Measurements from ENCODE around the gene FBN1.

FBN1 gene

GRCh38 chr15:48451241-48451640, 194.3 kb downstream of the FBN1 start:
- no peak for TF ChIP-seq CTCF (IDR thresholded peaks at IDR 0.05; ENCODE audit: extremely low read depth, missing control alignments)
- DNase-seq (ENCODE audit: low spot score): no peak

- TF ChIP-seq CTCF (IDR thresholded peaks at IDR 0.05; ENCODE audit: extremely low read depth, missing control alignments): no peak
- no peak for DNase-seq (ENCODE audit: low spot score)
These were observed 195.8 kb downstream of the FBN1 start for GRCh38 chr15:48449734-48450133.

GRCh38 chr15:48447657-48448056, 197.9 kb downstream of the FBN1 start:
- no peak for TF ChIP-seq CTCF (IDR thresholded peaks at IDR 0.05; ENCODE audit: extremely low read depth, missing control alignments)
- DNase-seq (ENCODE audit: low spot score): no peak

GRCh38 chr15:48447058-48447457, 198.5 kb downstream of the FBN1 start:
- no peak for DNase-seq (ENCODE audit: low spot score)
- no peak for TF ChIP-seq CTCF (IDR thresholded peaks at IDR 0.05; ENCODE audit: extremely low read depth, missing control alignments)

- DNase-seq (ENCODE audit: low spot score): no peak
- TF ChIP-seq CTCF (IDR thresholded peaks at IDR 0.05; ENCODE audit: extremely low read depth, missing control alignments): no peak
These were observed 203.5 kb downstream of the FBN1 start for GRCh38 chr15:48442011-48442410.

- no peak for DNase-seq (ENCODE audit: low spot score)
- no peak for TF ChIP-seq CTCF (IDR thresholded peaks at IDR 0.05; ENCODE audit: extremely low read depth, missing control alignments)
These were observed 205.4 kb downstream of the FBN1 start for GRCh38 chr15:48440084-48440483.

- DNase-seq (ENCODE audit: low spot score): no peak
- no peak for TF ChIP-seq CTCF (IDR thresholded peaks at IDR 0.05; ENCODE audit: extremely low read depth, missing control alignments)
These were observed 208.3 kb downstream of the FBN1 start for GRCh38 chr15:48437178-48437577.
